ENCODE results near the gene PLEKHG3. TPM values are rescaled to one million over a fixed set of nuclear protein-coding genes. Genes with fewer than 3 reads are reported as not detected.

PLEKHG3 gene
- total and polyA plus RNA-seq, 2 of the 4 experiments (the other 2 are of a cell fraction) = 8.2 to 8.4 TPM

GRCh38 chr14:64759555-64759938 is 55.3 kb downstream of the PLEKHG3 start:
- Histone ChIP-seq H2BK120ac (ENCODE audit: low read depth, low read length) (peak overlapping the region; percentile 97), H2BK5ac (ENCODE audit: low read depth, low read length, poor library complexity, severe bottlenecking) (peak overlapping the region; percentile 78), H3K9me1 (ENCODE audit: insufficient read depth, low read length) (peaks cover 26% of the 10 kb centered on the region), H3K4ac (ENCODE audit: low read depth, low read length) (peak overlapping the region; percentile 96), H4K91ac (ENCODE audit: insufficient read depth, low read depth, low read length) (peak overlapping the region; percentile 96), H4K5ac (ENCODE audit: low read depth, low read length) (peak overlapping the region; percentile 71), H3K9me3 (ENCODE audit: control insufficient read depth, insufficient read depth, low read length) (no peaks in the 10 kb centered on the region), H3K9ac (ENCODE audit: low read depth, low read length) (no peak overlapping the region), H2BK20ac (ENCODE audit: low read depth, low read length) (peak overlapping the region; percentile 98), H3K27me3 (ENCODE audit: control insufficient read depth, insufficient read depth, low read length) (peaks cover 3% of the 10 kb centered on the region; the same call in 1 of the 2 replicates), H3K79me1 (ENCODE audit: low read depth in 1 of 2, low read length in 2 of 2) (no peaks in the 10 kb centered on the region), H3K14ac (replicated peaks; ENCODE audit: low read depth, low read length) (peak overlapping the region; percentile 93), H3K56ac (ENCODE audit: extremely low read depth, insufficient read depth, low read length) (no peak overlapping the region), H3K23ac (ENCODE audit: low read depth, low read length) (peak overlapping the region; percentile 92; the same call in 1 of the 2 replicates), H2AFZ (replicated peaks; ENCODE audit: low read length, poor library complexity) (peak overlapping the region; percentile 80), H4K20me1 (ENCODE audit: insufficient read depth, low read length) (0 out of 2 replicates have a peak, but pooled peaks cover 6% of the 10 kb centered on the region), H4K8ac (ENCODE audit: low read depth in 2 of 2, low read length in 2 of 2) (peak overlapping the region; percentile 57 to 86), H2BK15ac (ENCODE audit: low read depth, low read length) (peak overlapping the region; percentile 98; the same call in 2 of the 3 replicates), H2AK5ac (ENCODE audit: low read depth, low read length) (peak overlapping the region; percentile 99), H3K18ac (ENCODE audit: low read depth, low read length) (peak overlapping the region; percentile 86), H3K4me2 (ENCODE audit: low read depth, low read length) (no peak overlapping the region), H3K36me3 (ENCODE audit: control insufficient read depth, insufficient read depth, low read length) (no peaks in the 10 kb centered on the region), H3K4me3 (ENCODE audit: insufficient read depth, low read depth, low read length) (no peak overlapping the region), H3K27ac (ENCODE audit: insufficient read depth, low read length) (peak overlapping the region; percentile 92), H3K4me1 (ENCODE audit: control insufficient read depth, insufficient read depth, low read length) (peaks cover 50% of the 10 kb centered on the region), H2AK9ac (replicated peaks; ENCODE audit: low read depth, low read length, poor library complexity) (peak overlapping the region; percentile 95)
- BruUV-seq (replicated peaks) = no TSS peak
- dilution Hi-C loops (cut with HindIII; ENCODE audit: low sequenced_read_pairs, unreplicated experiment) = no loop called here
- CTCF ChIA-PET = interaction anchor here (1.4 kb wide), 1 partner anchor 42 kb away, joined by 3 read pairs; no protein-coding TSS in a partner anchor
- POLR2A ChIA-PET (ENCODE audit: unreplicated experiment) = no interaction called here
- TF ChIP-seq MAFK (IDR thresholded peaks at IDR 0.05; ENCODE audit: low read depth, low read length) = no peak
- TF ChIP-seq MXI1 (IDR thresholded peaks at IDR 0.05; ENCODE audit: borderline replicate concordance, low read depth, low read length) = no peak
- no peak for TF ChIP-seq CEBPB (IDR thresholded peaks at IDR 0.05; ENCODE audit: low read depth, low read length)
- no peak for TF ChIP-seq NFE2L2 (IDR thresholded peaks at IDR 0.05; ENCODE audit: low read depth, low read length)
- no peak for TF ChIP-seq CTCF (conservative IDR thresholded peaks at IDR 0.05; ENCODE audit: low read depth, low read length)
- TF ChIP-seq RCOR1 (IDR thresholded peaks at IDR 0.05; ENCODE audit: insufficient replicate concordance, low read length) = no peak
- TF ChIP-seq ELK1 (IDR thresholded peaks at IDR 0.05; ENCODE audit: borderline replicate concordance, low read depth, low read length) = no peak
- no peak for TF ChIP-seq RAD21 (IDR thresholded peaks at IDR 0.05; ENCODE audit: low read length)
- no peak for TF ChIP-seq POLR2A (IDR thresholded peaks at IDR 0.05; ENCODE audit: low read depth, low read length)
- in situ Hi-C loops (cut with MboI; ENCODE audit: low sequenced_read_pairs) = no loop called here
- DNase-seq (no peak), ATAC-seq (ENCODE audit: low read depth) (no peak)
- WGBS, 2 experiments (ENCODE audit: extremely low coverage in 2 of 2, insufficient read length in 1 of 2) = 80% methylated on average over 1 of the region's 6 CpGs; no CpG with 5 or more reads in 1 of the 2 experiments
- intact Hi-C loops (cut with micrococcal nuclease) = loop anchor here (2.0 kb wide), 1 partner anchor 53 kb away; no protein-coding TSS in a partner anchor
